ENCODE results near the gene PYGO1. TPM values are rescaled to one million over a fixed set of nuclear protein-coding genes. Genes with fewer than 3 reads are reported as not detected.

PYGO1 gene
- total and polyA plus RNA-seq, 2 of the 8 experiments (the other 6 are each of a cell fraction or from before 2014, with no cell fraction given): 0.50 to 1.1 TPM

GRCh38 chr15:55515991-55516776 lies 72.0 kb downstream of the PYGO1 start (continued):
- TF ChIP-seq PHF8 (conservative IDR thresholded peaks at IDR 0.05; ENCODE audit: low read depth, low read length): no peak
